Measurements from ENCODE around the gene GNG7. TPM values are rescaled to one million over a fixed set of nuclear protein-coding genes. Genes with fewer than 3 reads are reported as not detected.
"Not testable (repeated sequence)": the region's sequence is repeated elsewhere in the genome, so short reads cannot be mapped to it uniquely, and the experiment has no call there.

Gene GNG7
- total RNA-seq, 1 donor from 2014 or later: 0.06 TPM

GRCh38 chr19:2577722-2578335 is 124.7 kb downstream of the GNG7 start:
- H3K4me3 ChIP-seq (ENCODE audit: low read depth, low read length): no peak overlapping the region
- TF ChIP-seq CTCF (conservative IDR thresholded peaks at IDR 0.05; ENCODE audit: low read depth, low read length): no peak

GRCh38 chr19:2575734-2576481 is 126.6 kb downstream of the GNG7 start:
- DNase-seq (ENCODE audit: low read depth): no peak
- TF ChIP-seq CTCF (conservative IDR thresholded peaks at IDR 0.05; ENCODE audit: low read depth, low read length): no peak
- H3K4me3 ChIP-seq (ENCODE audit: low read depth, low read length): no peak overlapping the region

More at GRCh38 chr19:2577722-2578335, 124.7 kb downstream of the GNG7 start:
- no peak for DNase-seq (ENCODE audit: low read depth)

GRCh38 chr19:2574971-2575630 is 127.4 kb downstream of the GNG7 start:
- H3K4me3 ChIP-seq (ENCODE audit: low read depth, low read length): no peak overlapping the region
- no peak for DNase-seq (ENCODE audit: low read depth)
- TF ChIP-seq CTCF (conservative IDR thresholded peaks at IDR 0.05; ENCODE audit: low read depth, low read length): no peak

- no peak for TF ChIP-seq CTCF (conservative IDR thresholded peaks at IDR 0.05; ENCODE audit: low read depth, low read length)
- DNase-seq (ENCODE audit: low read depth): no peak
- no peak overlapping the region for H3K4me3 ChIP-seq (ENCODE audit: low read depth, low read length)
Measured at GRCh38 chr19:2574478-2574931, 128.0 kb downstream of the GNG7 start.

GRCh38 chr19:2573916-2574315 is 128.6 kb downstream of the GNG7 start:
- DNase-seq (ENCODE audit: low read depth): no peak
- H3K4me3 ChIP-seq (ENCODE audit: low read depth, low read length): no peak overlapping the region
- TF ChIP-seq CTCF (conservative IDR thresholded peaks at IDR 0.05; ENCODE audit: low read depth, low read length): no peak

- not testable (repeated sequence) for H3K4me3 ChIP-seq (ENCODE audit: low read depth, low read length)
Measured at GRCh38 chr19:2572152-2572551, 130.3 kb downstream of the GNG7 start.

More at GRCh38 chr19:2572152-2572551, 130.3 kb downstream of the GNG7 start:
- DNase-seq (ENCODE audit: low read depth): not testable (repeated sequence)

Data from epithelial cell of proximal tubule (primary cell).